SH-SY5Y (cell line): Measurements from ENCODE around the gene TNIK.

Experiments used
- GATA2 ChIP-seq: IDR thresholded peaks from 2 replicates; pipeline ENCODE4 v1.6.1; 2011; ENCODE audit warnings: mild to moderate bottlenecking, low read depth, low read length
- GATA3 ChIP-seq: IDR thresholded peaks from 2 replicates; pipeline ENCODE4 v1.6.1; 2011; ENCODE audit warnings: low read depth, mild to moderate bottlenecking, low read length, moderate library complexity

DNA sequence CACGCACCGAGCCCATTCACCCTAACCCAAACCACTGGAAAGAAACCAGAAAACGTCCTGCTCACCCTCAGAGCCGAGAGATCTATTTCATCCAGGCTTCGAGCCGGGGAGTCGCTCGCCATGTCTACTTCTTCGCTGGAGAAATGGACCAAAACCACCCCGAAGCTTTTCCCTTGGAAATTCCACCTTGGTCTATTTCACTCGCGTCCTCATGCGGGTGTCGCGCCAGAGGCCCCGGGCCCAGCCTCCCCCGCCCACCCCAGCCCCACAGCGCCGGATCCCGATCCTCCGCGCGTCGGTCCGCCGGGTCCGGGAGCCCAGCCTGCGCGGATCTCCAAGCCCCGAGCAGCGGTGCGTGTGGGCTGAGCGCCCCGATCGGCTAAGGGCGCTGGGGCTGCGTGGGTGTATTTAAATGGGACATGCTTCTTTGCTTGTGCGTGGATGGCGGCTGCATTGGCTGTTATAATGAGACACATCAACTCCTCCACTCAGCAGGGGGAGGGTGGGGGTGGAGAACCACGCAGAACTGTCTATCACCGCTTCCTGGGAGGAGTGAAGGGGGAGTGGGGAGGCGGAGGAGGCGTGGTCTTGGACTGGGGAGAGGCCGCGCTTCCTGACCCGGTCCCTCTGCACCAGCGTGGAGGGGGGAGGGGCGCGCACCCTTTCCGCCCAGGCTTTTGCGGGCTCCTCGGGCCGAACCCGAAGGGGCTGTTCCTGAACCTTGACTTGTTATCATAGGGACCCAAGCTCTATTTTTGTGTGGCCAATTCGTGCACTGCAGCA lies at the start of gene TNIK:
- no peak for TF ChIP-seq GATA3
- TF ChIP-seq GATA2, result no peak
